ENCODE measurements around the gene ATL3. TPM values are rescaled to one million over a fixed set of nuclear protein-coding genes. Genes with fewer than 3 reads are reported as not detected.
A peak's percentile ranks its signal among the peaks of the same experiment; 100 is the strongest.

ATL3 gene
- total and polyA plus RNA-seq, 5 donors from 2014 or later, result 23.6 to 33.7 (median 25.5) TPM

- ATAC-seq (ENCODE audit: low read depth in 2 of 2), result no peak
- H3K36me3 Mint-ChIP-seq, result peaks cover 6% of the 10 kb centered on the region
- Histone ChIP-seq H3K4me1 (ENCODE audit: control insufficient read depth, insufficient read depth, low read length, poor library complexity, severe bottlenecking) (no peaks in the 10 kb centered on the region), H3K9me3 (ENCODE audit: control insufficient read depth in 2 of 2, low read length in 2 of 2) (no peaks in the 10 kb centered on the region), H3K27me3 (ENCODE audit: control insufficient read depth, insufficient read depth, low read length) (no peaks in the 10 kb centered on the region), H3K4me3 (ENCODE audit: low read depth, low read length) (no peak overlapping the region), H3K27ac (ENCODE audit: insufficient read depth, low read length, poor library complexity, severe bottlenecking) (no peak overlapping the region), H3K36me3 (ENCODE audit: control insufficient read depth, insufficient read depth, low read length) (no peaks in the 10 kb centered on the region)
- peak overlapping the region; percentile 36 to 79 (median 64) for H3K27ac Mint-ChIP-seq
- H3K9me3 Mint-ChIP-seq, result no peaks in the 10 kb centered on the region
- peaks cover 11 to 22% (median 16%) of the 10 kb centered on the region in 4 donors for H3K4me1 Mint-ChIP-seq
- H3K27me3 Mint-ChIP-seq, result no peaks in the 10 kb centered on the region
- no peak overlapping the region for H3K4me3 Mint-ChIP-seq
- no peak for DNase-seq
These were observed 39.5 kb upstream of the ATL3 start for GRCh38 chr11:63710476-63711217.

- H3K4me1 Mint-ChIP-seq, result peaks cover 11 to 22% (median 16%) of the 10 kb centered on the region in 4 donors
- H3K27me3 Mint-ChIP-seq, result no peaks in the 10 kb centered on the region
- Histone ChIP-seq H3K27me3 (ENCODE audit: control insufficient read depth, insufficient read depth, low read length) (no peaks in the 10 kb centered on the region), H3K36me3 (ENCODE audit: control insufficient read depth, insufficient read depth, low read length) (peaks cover 2% of the 10 kb centered on the region), H3K4me1 (ENCODE audit: control insufficient read depth, insufficient read depth, low read length, poor library complexity, severe bottlenecking) (no peaks in the 10 kb centered on the region), H3K4me3 (ENCODE audit: low read depth, low read length) (no peak overlapping the region), H3K27ac (ENCODE audit: insufficient read depth, low read length, poor library complexity, severe bottlenecking) (no peak overlapping the region), H3K9me3 (ENCODE audit: control insufficient read depth in 2 of 2, low read length in 2 of 2) (no peaks in the 10 kb centered on the region)
- no peak overlapping the region for H3K4me3 Mint-ChIP-seq
- H3K9me3 Mint-ChIP-seq, result no peaks in the 10 kb centered on the region
- ATAC-seq (ENCODE audit: low read depth in 2 of 2) (no peak), DNase-seq (no peak)
- H3K27ac Mint-ChIP-seq, result no peak overlapping the region
- peaks cover 4% of the 10 kb centered on the region for H3K36me3 Mint-ChIP-seq
These were observed 38.2 kb upstream of the ATL3 start for GRCh38 chr11:63709336-63709884.

- ATAC-seq (ENCODE audit: low read depth in 2 of 2) (no peak), DNase-seq (no peak)
- H3K9me3 Mint-ChIP-seq, result no peaks in the 10 kb centered on the region
- peak overlapping the region in 2 of 3 donors; percentile 33 to 76 for H3K27ac Mint-ChIP-seq
- H3K27me3 ChIP-seq (ENCODE audit: control insufficient read depth, insufficient read depth, low read length), result no peaks in the 10 kb centered on the region
- H3K4me3 Mint-ChIP-seq, result no peak overlapping the region
- peaks cover 2% of the 10 kb centered on the region for H3K36me3 ChIP-seq (ENCODE audit: control insufficient read depth, insufficient read depth, low read length)
- H3K9me3 ChIP-seq (ENCODE audit: control insufficient read depth in 2 of 2, low read length in 2 of 2), result no peaks in the 10 kb centered on the region
- H3K4me1 ChIP-seq (ENCODE audit: control insufficient read depth, insufficient read depth, low read length, poor library complexity, severe bottlenecking), result no peaks in the 10 kb centered on the region
- H3K27ac ChIP-seq (ENCODE audit: insufficient read depth, low read length, poor library complexity, severe bottlenecking), result no peak overlapping the region
- no peaks in the 10 kb centered on the region for H3K27me3 Mint-ChIP-seq
- peaks cover 3% of the 10 kb centered on the region for H3K36me3 Mint-ChIP-seq
- no peak overlapping the region for H3K4me3 ChIP-seq (ENCODE audit: low read depth, low read length)
- H3K4me1 Mint-ChIP-seq, result peaks cover 11 to 22% (median 15%) of the 10 kb centered on the region in 4 donors
These were observed 37.6 kb upstream of the ATL3 start for GRCh38 chr11:63708764-63709163.

GRCh38 chr11:63705526-63705925, 34.4 kb upstream of the ATL3 start:
- Mint-ChIP-seq H3K9me3 (no peaks in the 10 kb centered on the region), H3K27ac (no peak overlapping the region)

GRCh38 chr11:63699896-63700295, 28.7 kb upstream of the ATL3 start:
- H3K4me3 Mint-ChIP-seq, result no peak overlapping the region
- no peak for DNase-seq
- H3K27me3 ChIP-seq (ENCODE audit: control insufficient read depth, insufficient read depth, low read length), result no peaks in the 10 kb centered on the region
- no peaks in the 10 kb centered on the region for H3K4me1 ChIP-seq (ENCODE audit: control insufficient read depth, insufficient read depth, low read length, poor library complexity, severe bottlenecking)
- peaks cover 17% of the 10 kb centered on the region for H3K36me3 Mint-ChIP-seq
- H3K36me3 ChIP-seq (ENCODE audit: control insufficient read depth, insufficient read depth, low read length), result no peaks in the 10 kb centered on the region
- no peak overlapping the region for H3K27ac Mint-ChIP-seq
- no peak for ATAC-seq (ENCODE audit: low read depth in 2 of 2)
- peaks cover 5 to 21% (median 12%) of the 10 kb centered on the region in 4 donors for H3K4me1 Mint-ChIP-seq
- H3K9me3 Mint-ChIP-seq, result no peaks in the 10 kb centered on the region
- no peak overlapping the region for H3K4me3 ChIP-seq (ENCODE audit: low read depth, low read length)
- H3K27me3 Mint-ChIP-seq, result no peaks in the 10 kb centered on the region
- no peak overlapping the region for H3K27ac ChIP-seq (ENCODE audit: insufficient read depth, low read length, poor library complexity, severe bottlenecking)
- no peaks in the 10 kb centered on the region for H3K9me3 ChIP-seq (ENCODE audit: control insufficient read depth in 2 of 2, low read length in 2 of 2)

More at GRCh38 chr11:63705526-63705925, 34.4 kb upstream of the ATL3 start:
- ATAC-seq (ENCODE audit: low read depth in 2 of 2) (no peak), DNase-seq (no peak)
- Mint-ChIP-seq H3K4me1 (peaks cover 9 to 18% (median 15%) of the 10 kb centered on the region in 4 donors), H3K36me3 (peaks cover 4% of the 10 kb centered on the region), H3K4me3 (no peak overlapping the region), H3K27me3 (no peaks in the 10 kb centered on the region)
- no peaks in the 10 kb centered on the region for H3K9me3 ChIP-seq (ENCODE audit: control insufficient read depth in 2 of 2, low read length in 2 of 2)
- peaks cover 2% of the 10 kb centered on the region for H3K36me3 ChIP-seq (ENCODE audit: control insufficient read depth, insufficient read depth, low read length)
- H3K27me3 ChIP-seq (ENCODE audit: control insufficient read depth, insufficient read depth, low read length), result no peaks in the 10 kb centered on the region
- no peaks in the 10 kb centered on the region for H3K4me1 ChIP-seq (ENCODE audit: control insufficient read depth, insufficient read depth, low read length, poor library complexity, severe bottlenecking)
- no peak overlapping the region for H3K27ac ChIP-seq (ENCODE audit: insufficient read depth, low read length, poor library complexity, severe bottlenecking)
- no peak overlapping the region for H3K4me3 ChIP-seq (ENCODE audit: low read depth, low read length)

GRCh38 chr11:63698976-63699733, 28.0 kb upstream of the ATL3 start:
- Histone ChIP-seq H3K27me3 (ENCODE audit: control insufficient read depth, insufficient read depth, low read length) (no peaks in the 10 kb centered on the region), H3K27ac (ENCODE audit: insufficient read depth, low read length, poor library complexity, severe bottlenecking) (no peak overlapping the region), H3K36me3 (ENCODE audit: control insufficient read depth, insufficient read depth, low read length) (no peaks in the 10 kb centered on the region), H3K9me3 (ENCODE audit: control insufficient read depth in 2 of 2, low read length in 2 of 2) (no peaks in the 10 kb centered on the region), H3K4me3 (ENCODE audit: low read depth, low read length) (no peak overlapping the region), H3K4me1 (ENCODE audit: control insufficient read depth, insufficient read depth, low read length, poor library complexity, severe bottlenecking) (no peaks in the 10 kb centered on the region)
- DNase-seq (no peak), ATAC-seq (ENCODE audit: low read depth in 2 of 2) (no peak)
- Mint-ChIP-seq H3K36me3 (peaks cover 17% of the 10 kb centered on the region), H3K4me1 (peaks cover 5 to 20% (median 10%) of the 10 kb centered on the region in 4 donors), H3K27me3 (no peaks in the 10 kb centered on the region), H3K9me3 (no peaks in the 10 kb centered on the region), H3K27ac (no peak overlapping the region), H3K4me3 (no peak overlapping the region)

- no peak for DNase-seq
- Mint-ChIP-seq H3K4me1 (peaks cover 0 to 16% (median 7%) of the 10 kb centered on the region in 4 donors), H3K36me3 (peaks cover 13% of the 10 kb centered on the region), H3K27ac (no peak overlapping the region), H3K4me3 (no peak overlapping the region), H3K27me3 (no peaks in the 10 kb centered on the region), H3K9me3 (no peaks in the 10 kb centered on the region)
- H3K36me3 ChIP-seq (ENCODE audit: control insufficient read depth, insufficient read depth, low read length), result no peaks in the 10 kb centered on the region
- ATAC-seq (ENCODE audit: low read depth in 2 of 2), result no peak
- H3K4me3 ChIP-seq (ENCODE audit: low read depth, low read length), result no peak overlapping the region
- no peak overlapping the region for H3K27ac ChIP-seq (ENCODE audit: insufficient read depth, low read length, poor library complexity, severe bottlenecking)
- no peaks in the 10 kb centered on the region for H3K4me1 ChIP-seq (ENCODE audit: control insufficient read depth, insufficient read depth, low read length, poor library complexity, severe bottlenecking)
- H3K27me3 ChIP-seq (ENCODE audit: control insufficient read depth, insufficient read depth, low read length), result no peaks in the 10 kb centered on the region
- no peaks in the 10 kb centered on the region for H3K9me3 ChIP-seq (ENCODE audit: control insufficient read depth in 2 of 2, low read length in 2 of 2)
These were observed 23.4 kb upstream of the ATL3 start for GRCh38 chr11:63694596-63694995.
